GM18868 (cell line): ENCODE measurements around the gene SIX4.

ENCODE experiments used
- ATAC-seq: cut with Tn5 transposase; IDR thresholded peaks from one replicate; pipeline ENCODE4 v1.9.1; 2021; ENCODE audit warnings: mild to moderate bottlenecking, moderate library complexity; ENCODE audit not compliant: unreplicated experiment

The SIX4 gene

DNA sequence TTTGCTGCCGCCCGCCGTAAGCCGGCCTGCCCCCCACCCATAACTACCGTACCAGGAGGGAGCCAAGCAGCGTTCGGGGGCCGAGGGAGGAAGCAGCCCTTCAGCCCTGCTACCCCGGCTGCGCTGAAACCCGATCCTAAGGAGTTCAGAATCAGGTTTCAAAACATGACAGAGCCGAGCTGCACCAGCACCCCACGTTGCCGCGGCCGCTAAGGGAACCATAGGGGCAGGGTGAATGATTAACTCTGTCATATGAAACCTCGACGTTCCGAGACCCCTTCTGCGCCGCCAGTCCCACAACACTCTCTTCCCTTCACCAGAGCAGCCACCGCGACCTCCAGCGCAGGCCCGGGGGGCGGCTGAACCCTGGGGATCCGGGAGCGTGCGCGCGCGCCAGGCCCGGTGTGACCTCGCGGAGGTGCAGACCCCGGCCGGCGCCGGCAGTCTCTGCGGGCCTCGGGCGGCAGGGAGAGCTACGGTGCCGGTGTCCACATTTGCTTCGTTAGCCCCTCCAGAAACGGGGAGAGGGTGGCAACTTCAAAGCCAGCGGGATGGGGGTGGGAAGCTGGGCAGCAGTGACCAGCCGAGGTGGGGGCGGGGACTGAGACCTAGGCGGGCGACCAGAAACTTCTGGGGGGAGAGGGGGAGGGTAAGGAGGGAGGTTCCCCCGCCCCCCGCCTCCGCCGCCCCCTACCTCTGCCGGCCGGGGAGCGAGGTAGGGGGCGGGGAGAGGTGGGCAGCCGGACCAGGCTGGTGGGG is 1.6 kb downstream of the SIX4 start:
- no peak for ATAC-seq

DNA sequence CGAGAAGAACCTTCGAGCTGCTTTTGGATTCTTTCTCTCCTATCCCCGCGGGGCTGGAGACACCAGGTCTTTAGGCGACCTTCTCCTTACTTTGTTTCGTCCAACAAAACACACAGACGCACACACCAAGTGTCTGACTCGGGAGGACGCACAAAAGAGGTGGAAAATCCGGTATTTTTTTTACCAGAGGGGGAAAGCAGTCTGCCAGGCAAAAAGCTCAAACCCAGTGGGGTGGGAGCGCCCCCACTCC is 2.1 kb downstream of the SIX4 start:
- no peak for ATAC-seq

DNA sequence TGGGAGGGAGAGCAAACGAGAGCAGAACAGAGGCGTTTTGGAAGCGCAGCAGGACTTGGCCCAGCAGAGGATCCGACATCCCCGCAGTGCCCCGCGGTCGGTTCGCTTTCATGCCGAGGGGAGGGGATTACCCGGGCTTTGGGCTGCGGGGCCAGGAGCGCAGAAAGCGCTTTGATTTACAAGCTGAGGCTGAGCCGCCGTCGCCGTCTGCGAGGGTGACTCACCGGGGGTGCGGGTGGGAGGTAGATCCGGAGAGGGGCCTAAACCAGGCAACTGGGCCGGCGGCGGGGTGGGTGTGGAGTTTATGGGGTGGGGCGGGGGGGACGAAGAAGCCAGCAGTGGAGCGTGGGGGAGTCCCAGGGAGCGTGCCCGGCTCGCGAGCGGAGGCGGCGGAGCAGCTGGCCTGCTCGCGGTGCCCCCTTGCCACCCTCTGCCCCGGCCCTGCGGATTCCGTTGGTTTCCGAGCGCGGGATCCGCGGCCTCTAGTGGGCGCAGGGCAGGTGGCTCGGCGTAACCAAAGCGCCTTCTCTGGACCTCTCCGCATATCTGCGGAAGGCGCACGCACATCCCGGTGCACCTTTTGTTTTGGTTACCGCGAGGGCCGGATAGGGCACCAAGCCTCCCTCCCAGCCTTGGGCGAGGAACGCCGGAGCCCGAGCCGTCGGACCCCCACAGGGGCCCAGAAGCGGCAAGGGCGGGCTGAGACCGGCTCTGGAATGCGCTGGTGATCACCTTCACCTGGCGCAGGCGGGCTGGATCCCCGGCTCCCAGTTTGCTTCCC is 2.6 kb downstream of the SIX4 start:
- ATAC-seq = no peak

DNA sequence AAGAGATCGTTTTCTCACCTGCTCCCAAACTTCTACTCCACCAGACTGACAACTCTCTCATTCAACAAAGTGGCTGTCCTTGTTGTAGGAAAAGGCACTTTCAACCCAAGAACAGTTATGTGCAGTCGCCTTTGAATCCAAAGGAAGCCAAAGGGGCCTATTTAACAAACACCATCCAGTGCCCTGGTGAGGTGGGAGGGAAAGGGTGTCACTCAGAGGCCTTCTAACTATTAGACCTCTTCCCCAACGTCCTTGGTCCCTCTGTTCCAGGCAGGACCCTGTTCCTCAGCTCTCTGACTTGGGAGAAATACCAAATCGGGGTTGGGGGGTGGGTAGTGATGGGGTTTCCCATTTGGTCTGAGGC is 3.2 kb downstream of the SIX4 start:
- ATAC-seq = no peak

DNA sequence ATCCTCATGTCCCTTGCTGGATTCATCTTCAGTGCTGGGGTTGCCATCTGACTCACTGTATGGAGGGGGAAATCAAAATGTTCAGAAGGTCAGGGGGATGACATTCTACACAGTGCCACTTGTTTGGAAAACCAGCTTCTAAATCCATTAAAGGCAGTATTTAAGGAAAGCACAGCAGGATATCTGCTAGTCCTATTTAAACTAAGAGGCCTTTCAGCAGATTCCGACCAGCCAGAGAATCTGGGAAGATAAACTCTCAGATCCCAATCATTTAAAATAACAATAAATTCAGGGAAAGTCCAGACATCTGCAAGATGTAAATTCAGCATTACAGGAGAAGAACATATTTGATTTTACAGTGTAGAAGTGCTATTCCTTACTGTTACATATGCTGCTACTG is 3.8 kb downstream of the SIX4 start:
- ATAC-seq = no peak

DNA sequence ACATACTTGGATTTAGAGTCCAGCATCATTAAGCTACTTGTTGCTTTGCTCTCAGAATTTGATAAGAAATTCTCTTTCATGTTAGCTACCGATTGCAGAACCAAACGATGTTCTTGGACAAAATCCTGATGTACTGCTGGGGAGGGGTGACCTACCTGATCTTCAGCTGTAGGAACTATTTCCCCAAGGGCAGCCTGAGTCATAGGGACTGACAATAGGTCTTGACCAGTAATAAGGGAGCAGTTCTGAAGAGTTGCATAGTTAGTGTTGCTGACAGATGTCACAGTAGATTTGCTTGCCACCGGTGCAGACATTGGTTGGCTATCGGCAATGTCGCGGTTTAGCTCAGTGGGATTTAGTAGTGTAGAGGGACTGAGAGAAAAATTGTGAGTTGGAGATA is 10.6 kb downstream of the SIX4 start:
- no peak for ATAC-seq

DNA sequence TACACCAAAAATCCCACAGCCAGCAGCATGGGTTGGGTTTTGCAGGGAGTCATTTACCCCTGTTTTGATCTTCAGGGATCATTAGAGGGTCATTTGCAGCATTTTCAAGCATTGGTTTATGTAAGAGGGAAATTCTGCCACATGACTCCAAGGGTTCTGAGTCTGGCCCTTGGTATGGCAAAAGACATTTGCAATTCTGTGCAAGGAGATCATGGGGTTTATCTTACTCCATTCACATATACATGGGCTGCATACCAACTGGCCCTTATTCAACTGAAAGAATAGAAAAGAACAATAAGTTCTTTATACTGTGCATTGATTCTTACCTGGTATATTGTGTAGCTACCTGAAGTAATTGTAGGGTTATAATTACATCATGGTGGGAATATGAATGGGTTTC is 13.7 kb downstream of the SIX4 start:
- no peak for ATAC-seq

DNA sequence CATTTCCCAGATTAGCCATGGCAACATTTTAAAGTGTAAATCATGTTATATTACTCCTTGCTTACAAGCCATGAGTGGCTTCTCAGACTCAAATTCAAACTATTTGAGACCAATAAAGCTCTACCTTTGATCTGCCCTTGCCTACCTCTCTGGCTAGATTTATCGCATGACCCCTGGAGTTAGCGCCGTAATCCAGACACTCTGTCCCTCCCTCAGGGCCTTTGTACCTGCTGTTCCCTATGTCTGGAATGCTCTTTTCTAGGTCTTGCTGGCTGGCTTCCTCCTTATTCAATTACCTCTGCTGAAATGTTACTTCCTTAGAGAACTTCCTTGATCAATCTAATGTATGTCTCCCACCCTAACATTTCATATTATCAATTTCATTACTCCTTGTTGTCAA is 16.3 kb downstream of the SIX4 start:
- no peak for ATAC-seq

DNA sequence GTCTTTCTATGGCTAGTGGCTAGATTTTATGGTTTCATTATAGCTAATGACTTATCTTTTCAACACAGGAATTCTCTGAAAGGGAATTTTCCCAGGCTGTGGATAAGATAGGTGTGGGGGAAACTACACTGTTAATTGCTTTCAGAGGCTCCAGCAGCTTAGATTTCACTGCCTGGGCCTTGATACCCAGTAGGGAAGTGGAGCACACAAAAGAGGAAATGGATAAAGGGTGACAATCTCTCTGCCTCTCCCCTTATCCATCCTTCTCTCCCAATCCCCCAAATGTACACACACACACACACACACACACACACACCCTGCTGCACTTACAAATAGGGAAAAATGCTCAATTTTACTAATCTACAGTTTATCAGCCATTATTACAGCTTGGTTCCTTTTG is 19.1 kb downstream of the SIX4 start:
- no peak for ATAC-seq

DNA sequence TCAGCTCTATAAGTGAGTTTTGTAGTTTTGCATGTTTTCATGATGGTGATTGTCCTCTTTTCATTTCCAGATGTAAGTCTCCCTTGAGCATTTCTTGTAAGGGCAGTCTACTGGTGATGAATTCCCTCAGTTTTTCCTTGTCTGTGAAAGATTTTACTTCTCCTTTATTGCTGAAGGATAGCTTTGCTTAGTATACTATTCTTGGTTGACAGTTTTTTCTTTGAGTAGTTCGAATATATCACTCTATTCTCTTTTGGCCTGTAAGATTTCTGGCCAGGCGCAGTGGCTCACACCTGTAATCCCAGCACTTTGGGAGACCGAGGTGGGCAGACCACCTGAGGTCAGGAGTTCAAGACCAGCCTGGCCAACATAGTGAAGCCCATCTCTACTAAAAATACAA is 23.6 kb downstream of the SIX4 start:
- ATAC-seq = no peak

DNA sequence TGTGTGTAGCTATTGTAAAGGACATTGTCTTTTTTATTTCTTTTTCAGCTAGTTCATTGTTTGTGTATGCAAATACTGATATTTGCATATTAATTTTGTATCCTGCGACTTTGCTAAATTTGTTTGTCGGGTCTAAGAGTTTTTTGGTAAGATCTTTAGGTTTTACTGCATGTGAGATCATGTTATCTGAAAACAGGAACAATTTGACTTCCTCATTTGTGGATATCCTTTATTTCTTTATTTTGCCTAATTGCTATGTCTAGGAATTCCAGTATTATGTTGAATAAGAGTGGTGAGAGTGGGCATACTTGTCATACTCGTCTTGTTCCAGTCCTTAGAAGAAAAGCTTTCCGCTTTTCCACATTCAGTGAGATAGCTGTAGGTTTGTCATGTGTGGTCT is 28.8 kb downstream of the SIX4 start:
- ATAC-seq = no peak

DNA sequence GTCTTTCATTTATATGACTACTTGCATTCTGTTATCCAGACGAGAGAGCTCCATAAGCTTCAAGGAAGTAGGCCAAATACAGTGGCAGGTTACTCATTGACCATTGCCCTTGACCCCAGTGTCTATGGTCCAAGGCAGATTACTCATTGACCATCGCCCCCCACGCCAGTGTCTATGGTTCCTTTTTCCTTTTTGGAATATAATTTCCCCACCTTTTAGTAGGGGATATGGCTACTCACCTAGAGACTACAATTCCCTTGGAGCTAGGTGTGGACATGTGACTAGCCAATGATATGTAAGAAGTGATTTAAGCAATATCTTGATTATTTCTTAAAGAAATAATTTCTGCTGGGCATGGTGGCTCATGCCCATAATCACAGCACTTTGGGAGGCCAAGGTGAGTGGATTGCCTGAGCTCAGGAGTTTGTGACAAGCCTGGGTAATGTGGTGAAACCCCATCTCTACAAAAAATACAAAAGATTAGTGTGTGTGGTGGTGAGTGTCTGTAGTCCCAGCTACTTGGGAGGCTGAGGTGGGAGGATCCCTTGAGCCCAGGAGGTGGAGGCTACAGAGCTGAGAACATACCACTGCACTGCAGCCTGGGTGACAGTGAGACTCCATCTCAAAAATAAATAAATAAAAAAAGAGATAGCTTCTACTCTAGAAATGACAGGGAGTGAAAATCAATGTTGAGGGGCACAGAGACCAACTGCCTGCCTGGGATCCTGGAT is 32.6 kb downstream of the SIX4 start:
- no peak for ATAC-seq

DNA sequence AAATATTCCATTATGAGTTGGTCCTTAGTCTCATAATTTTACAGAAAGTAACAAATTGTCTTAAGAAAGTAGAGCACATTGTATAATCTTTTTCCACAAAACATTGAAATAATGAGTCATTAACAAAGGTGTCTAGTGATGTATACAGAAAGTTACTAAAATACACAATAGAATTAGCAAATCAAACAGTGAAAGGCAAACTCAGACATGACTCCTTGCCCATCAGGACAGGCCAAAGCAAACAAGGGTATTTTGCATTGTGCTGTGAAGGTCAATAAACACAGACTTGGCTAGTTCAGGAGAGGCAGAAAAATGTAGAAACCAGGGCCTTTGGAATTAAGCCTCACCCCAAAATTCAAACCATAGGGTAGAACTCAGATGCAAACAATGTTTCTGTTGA is 37.3 kb downstream of the SIX4 start:
- ATAC-seq = no peak

DNA sequence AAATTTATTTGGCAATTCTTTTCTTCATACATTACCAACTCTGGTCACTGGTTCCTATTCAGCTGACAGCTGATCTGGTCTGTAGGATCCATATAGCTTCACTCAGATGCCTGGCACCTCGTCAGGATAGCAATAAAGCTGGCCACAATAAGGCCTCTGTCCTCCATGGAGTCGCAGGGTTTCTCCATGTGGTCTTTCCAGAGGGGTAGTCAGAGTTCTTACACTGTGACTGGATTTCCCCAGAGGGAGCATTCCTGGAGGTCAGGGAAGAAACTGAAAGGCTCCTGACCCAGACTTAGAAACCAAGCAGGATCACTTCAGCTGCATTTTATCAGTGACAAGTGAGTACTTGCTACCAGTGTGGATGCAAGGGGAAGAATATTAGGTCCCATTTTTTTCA is 39.9 kb downstream of the SIX4 start:
- no peak for ATAC-seq

DNA sequence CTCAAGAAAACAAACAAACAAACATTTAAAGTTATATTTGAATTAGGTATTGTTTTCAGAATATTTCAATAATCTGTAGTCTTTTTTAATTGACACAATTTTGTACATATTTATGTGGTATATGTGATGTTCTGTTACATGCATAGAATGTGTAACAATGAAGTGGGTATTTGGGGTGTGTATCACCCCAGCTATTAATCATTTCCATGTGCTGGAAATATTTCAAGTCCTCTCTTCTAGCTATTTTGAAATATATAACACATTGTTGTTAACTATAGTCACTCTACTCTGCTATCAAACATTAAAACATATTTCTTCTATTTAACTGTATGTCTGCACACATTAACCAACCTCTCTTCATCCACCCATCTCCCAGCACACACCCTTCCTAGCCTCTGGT is 42.9 kb downstream of the SIX4 start:
- no peak for ATAC-seq

DNA sequence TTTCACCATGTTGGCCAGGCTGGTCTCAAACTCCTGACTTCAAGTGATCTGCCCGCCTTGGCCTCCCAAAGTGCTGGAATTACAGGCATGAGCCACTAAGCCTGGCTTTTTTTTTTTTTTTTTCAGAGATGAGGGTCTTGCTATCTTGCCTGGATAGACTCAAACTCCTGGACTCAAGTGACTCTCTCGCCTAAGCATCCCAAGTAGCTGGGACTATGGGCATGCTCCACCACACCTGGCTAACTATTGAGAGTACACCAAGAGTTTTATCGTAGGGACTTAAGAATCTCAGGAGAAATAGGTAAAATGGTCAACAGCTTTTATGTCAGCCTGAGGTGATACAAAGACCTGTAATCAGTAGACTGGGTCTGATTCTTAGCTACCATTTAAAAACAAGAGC is 43.6 kb downstream of the SIX4 start:
- ATAC-seq = no peak

DNA sequence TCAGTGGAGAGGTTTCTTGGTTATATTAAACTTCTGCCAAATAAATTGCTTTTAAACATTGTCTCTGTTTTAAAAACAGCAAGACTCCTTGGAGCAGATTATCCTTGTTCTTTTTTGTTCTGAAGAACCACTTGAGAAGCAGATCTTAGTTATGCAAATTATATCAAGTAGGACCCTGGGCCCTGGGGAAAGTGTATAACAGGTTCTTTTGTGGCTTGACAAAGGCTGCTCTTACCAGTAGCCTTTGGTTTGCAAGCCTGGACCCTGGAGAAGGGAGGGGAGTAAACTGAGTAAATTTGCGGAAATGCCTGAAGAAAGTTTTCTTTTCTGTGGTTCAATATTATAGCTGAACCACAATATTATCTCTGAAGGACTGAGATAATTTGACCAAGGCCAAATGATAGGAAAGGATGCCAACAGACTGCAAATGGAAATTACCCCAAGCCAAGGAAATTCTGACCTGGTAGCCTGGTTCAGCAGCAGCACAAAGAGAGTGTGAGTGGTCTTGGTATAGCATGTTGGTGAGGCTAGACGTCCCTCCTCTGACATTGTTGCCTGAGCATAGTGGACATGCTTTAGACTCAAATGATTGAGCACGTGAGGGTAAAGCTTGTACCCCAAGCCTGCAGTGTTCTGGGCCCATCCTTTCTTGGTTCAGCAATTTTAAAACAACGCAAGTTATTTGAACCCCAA is 44.4 kb downstream of the SIX4 start:
- ATAC-seq = no peak

DNA sequence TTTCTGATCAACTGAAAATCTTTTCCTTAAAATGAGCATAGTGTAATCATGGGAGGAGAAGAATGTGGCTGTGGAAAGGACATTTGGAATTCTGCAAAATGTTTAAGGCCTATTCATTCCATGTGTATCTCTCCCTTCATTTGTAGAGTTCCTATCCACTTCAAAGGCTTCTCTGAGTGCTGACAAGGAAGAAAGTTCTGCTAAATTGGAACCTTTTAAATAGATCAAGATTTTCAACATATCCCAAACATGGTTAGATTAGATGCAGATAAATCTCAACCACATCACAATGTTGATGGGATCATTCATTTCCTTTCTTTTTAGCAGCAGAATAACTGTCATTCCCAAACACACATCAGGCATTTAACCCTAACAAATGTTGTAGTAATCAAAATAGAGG is 46.5 kb downstream of the SIX4 start:
- no peak for ATAC-seq

DNA sequence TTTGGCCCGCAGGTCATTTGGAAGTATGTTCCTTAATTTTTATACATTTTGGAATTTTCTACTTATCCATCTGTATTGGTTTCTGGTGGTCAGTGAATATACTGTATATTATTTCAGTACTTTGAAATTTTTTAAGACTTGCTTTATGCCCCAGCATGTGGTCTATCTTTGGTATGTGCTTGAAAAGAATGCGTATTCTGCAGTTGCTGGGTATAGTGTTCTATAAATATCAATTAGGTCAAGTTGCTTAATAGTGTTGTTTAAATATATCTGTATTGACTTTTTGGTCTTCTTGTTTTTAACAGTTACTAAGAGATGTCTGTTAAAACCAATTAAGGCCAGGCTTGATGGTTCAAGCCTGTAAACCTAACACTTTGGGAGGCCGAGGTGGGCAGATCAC is 53.2 kb downstream of the SIX4 start:
- no peak for ATAC-seq

DNA sequence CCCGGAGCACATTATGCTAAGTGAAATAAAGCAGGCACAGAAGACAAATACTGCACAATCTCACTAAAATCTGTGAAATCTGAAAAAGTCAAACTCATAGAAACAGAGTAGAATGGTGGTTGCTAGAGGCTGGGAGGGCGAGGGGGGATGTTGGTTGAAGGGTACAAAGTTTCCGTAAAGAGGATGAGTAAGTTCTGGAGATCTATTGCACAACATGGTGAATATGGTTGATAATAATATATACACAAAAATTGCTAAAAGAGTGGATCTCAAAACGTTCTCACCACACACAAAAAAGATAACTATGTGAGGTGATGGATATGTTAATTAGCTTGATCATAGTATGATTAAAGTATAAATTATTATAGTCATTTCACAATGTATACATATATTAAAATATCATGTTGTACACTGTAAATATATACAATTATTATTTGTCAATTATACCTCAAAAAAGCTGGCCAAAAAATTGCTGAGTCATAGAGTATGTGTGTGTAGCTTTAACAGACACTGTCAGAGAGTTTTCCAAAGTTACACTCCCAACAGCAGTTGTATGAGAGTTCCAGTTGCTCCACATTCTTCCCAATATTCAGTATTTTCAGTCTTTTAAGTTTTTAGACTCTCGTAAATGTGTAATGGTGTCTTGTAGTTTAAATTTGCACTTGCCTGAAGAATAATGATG is 55.6 kb downstream of the SIX4 start:
- ATAC-seq = no peak

DNA sequence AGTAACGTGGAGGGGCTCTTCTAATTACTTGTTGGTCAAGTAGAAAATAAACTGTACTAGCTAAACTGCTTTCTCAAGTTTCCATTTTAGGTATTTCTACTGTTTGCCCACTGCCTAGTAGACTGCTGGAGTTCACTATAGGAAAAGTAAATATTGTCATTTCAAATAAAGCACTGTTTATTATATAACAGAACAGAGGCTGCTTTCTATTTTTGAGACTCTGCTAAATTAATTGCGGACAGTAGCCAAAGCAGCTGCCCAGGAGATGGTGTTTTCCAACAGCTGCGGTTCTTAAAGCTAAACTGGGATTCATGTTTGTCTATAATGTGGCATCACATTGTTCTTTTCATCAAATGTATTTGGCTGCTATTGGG is 59.0 kb downstream of the SIX4 start:
- no peak for ATAC-seq
